AG09309 (cell line): Measurements from ENCODE around the gene CCDC186.

Experiments used
- DNase-seq: peaks from one replicate; pipeline ENCODE4 v3.0.0-alpha.2; 2010; ENCODE audit warnings: low read depth
- H3K4me3 ChIP-seq: 2 replicates; pipeline ENCODE4 v1.5.1; 2011; ENCODE audit warnings: mild to moderate bottlenecking, low read depth, low read length, moderate library complexity; ENCODE audit not compliant: control insufficient read depth
- CTCF ChIP-seq: IDR thresholded peaks from 2 replicates; pipeline ENCODE4 v1.5.1; 2011; ENCODE audit warnings: mild to moderate bottlenecking, low read depth, low read length, inconsistent platforms; ENCODE audit not compliant: insufficient read depth, control insufficient read depth; ENCODE audit errors: missing control alignments

The CCDC186 gene

DNA sequence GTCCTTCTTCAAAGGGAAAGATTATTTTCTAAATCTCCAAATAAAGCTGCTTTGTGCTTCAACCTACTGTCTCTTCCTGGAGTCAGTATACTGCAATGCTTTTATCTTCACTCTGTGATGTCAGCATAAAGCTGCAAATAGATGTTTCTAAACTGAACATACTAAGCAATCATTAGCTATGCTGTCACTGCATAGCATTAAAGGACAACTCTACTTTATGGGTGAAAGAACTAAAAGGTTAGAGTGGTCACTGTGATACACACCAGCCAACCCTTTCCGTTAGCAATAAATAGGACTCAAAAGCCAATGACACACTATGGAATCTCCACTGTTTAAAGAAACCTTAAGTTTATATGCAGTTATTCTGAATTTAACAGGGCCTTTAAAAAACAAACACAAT is 1.8 kb downstream of the CCDC186 start:
- DNase-seq, result no peak
- H3K4me3 ChIP-seq, result no peak overlapping the region
- TF ChIP-seq CTCF, result no peak

DNA sequence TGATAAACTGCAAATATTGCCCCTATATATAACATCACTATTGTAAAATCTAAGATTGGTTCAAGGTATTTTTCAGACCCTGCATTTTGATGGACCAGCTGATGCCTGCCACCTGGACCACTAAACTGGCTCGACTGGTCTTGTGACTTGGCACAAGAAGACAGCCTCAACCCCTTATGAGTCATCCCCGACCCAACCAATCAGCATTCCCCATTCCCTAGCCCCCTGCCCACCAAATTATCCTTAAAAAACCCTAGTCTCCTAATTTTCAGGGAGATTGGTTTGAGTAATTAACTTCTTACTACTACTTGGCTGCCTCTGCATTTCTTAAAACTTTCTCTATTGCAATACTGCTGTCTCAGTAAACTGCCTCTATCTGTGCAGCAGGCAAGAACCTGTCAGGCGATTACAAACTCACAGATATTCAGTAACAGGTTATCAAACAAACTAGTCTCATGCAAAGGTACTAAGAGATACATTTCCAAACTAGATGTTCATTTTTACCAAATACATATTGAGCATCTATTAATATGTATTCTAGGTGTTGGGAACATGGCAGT is 5.5 kb downstream of the CCDC186 start:
- H3K4me3 ChIP-seq, result no peak overlapping the region
- DNase-seq, result no peak
- no peak for TF ChIP-seq CTCF

GRCh38 chr10:114167985-114168384 is 6.0 kb downstream of the CCDC186 start:
- TF ChIP-seq CTCF, result no peak
- no peak overlapping the region for H3K4me3 ChIP-seq

GRCh38 chr10:114166494-114166893 is 7.5 kb downstream of the CCDC186 start:
- no peak overlapping the region for H3K4me3 ChIP-seq
- no peak for TF ChIP-seq CTCF

More at GRCh38 chr10:114167985-114168384, 6.0 kb downstream of the CCDC186 start:
- no peak for DNase-seq

DNA sequence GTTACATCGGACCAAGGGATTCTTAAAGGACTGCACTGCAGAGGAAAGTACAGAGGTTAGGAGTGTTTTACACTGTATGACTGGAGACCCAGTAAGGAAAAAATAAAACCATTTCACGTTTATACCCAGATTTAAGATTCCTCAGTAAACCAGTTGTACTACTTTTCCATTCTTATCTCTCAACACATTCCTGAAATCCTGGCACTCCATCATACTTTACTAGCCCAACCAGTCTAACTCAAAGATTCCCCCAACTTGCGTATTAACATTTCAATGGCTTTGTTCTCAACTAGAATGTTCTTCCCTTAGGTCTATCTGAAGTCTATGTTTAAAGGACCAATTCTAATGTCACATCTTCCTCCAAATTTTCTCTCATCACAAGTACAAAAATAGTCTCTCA is 8.0 kb downstream of the CCDC186 start:
- DNase-seq, result no peak
- H3K4me3 ChIP-seq, result no peak overlapping the region
- no peak for TF ChIP-seq CTCF

More at GRCh38 chr10:114166494-114166893, 7.5 kb downstream of the CCDC186 start:
- no peak for DNase-seq

GRCh38 chr10:114163062-114163461 is 10.9 kb downstream of the CCDC186 start:
- no peak overlapping the region for H3K4me3 ChIP-seq

More at GRCh38 chr10:114163062-114163461, 10.9 kb downstream of the CCDC186 start:
- no peak for TF ChIP-seq CTCF
- DNase-seq, result no peak
